Stimulated activated CD8-positive, alpha-beta memory T cell treated with anti-CD3 and anti-CD28 coated beads, Interleukin-4, amount 100 ng/mL, for 1 hour (primary cell): ENCODE results near the gene TSHZ2.
"Not testable (repeated sequence)": the region's sequence is repeated elsewhere in the genome, so short reads cannot be mapped to it uniquely, and the experiment has no call there.

Experiments
- DNase-seq, 2 donors: peaks; one replicate each; pipeline ENCODE4 v3.0.0-alpha.2; 2020; ENCODE audit warnings: low read depth in 2 of 2, low spot score in 1 of 2

Gene TSHZ2

GRCh38 chr20:52959125-52959524, 13.0 kb upstream of the TSHZ2 start:
- DNase-seq: no peak

GRCh38 chr20:52962183-52962582, 10.0 kb upstream of the TSHZ2 start:
- no peak for DNase-seq

DNA sequence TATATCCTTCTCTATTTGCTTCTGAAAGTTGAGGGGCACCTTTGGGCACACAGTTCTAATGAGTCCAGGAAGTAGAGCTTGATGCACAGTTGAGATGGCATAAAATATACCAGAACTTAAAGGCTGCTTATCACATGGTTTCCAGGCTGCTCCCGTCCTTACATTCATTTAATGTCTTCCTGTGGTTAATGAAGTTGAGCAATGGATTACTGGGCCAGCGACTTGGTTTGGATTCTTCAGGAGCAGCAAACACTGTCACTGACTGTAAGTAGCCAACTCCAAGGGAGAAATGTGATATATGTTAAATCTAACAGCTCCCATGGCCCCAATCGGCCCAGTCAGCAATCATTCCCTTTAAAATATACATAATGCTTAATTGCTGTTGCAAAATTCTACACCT, 9.0 kb upstream of the TSHZ2 start:
- DNase-seq: no peak

- no peak for DNase-seq
These were observed 8.0 kb upstream of the TSHZ2 start for GRCh38 chr20:52964131-52964530.

- no peak for DNase-seq
These were observed 6.8 kb upstream of the TSHZ2 start for GRCh38 chr20:52965380-52965779.

DNA sequence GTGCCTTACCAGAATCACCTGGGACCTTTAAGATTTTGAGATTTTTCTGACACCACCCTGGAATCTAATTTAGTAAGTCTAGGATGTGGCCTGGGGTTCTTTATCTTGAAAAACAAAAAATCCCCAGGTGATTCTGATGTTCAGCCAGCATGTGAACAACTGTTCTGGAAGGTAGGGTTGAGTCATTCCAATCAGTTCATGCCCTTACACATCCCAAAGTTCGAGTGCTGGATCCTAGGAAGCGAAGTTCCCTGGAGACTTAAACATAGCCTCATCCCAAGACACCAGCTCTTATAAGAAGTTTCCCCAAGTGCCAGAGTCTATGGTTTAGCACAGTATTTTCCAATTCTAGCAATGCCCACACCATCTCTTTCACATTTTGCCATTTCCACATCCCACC, 6.3 kb upstream of the TSHZ2 start:
- DNase-seq: no peak

DNA sequence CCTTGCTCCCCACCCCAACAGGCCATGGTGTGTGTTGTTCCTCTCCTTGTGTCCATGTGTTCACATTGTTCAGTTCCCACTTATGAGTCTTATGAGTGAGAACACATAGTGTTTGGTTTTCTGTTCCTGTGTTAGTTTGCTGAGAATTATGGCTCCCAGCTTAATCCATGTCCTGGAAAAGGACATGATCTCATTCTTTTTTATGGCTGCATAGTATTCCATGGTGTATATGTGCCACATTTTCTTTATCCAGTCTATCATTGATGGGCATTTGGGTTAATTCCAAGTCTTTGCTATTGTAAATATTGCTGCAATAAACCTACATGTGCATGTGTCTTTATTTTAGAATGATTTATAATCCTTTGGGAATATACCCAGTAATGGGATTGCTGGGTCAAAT, 5.6 kb upstream of the TSHZ2 start:
- DNase-seq: not testable (repeated sequence)

DNA sequence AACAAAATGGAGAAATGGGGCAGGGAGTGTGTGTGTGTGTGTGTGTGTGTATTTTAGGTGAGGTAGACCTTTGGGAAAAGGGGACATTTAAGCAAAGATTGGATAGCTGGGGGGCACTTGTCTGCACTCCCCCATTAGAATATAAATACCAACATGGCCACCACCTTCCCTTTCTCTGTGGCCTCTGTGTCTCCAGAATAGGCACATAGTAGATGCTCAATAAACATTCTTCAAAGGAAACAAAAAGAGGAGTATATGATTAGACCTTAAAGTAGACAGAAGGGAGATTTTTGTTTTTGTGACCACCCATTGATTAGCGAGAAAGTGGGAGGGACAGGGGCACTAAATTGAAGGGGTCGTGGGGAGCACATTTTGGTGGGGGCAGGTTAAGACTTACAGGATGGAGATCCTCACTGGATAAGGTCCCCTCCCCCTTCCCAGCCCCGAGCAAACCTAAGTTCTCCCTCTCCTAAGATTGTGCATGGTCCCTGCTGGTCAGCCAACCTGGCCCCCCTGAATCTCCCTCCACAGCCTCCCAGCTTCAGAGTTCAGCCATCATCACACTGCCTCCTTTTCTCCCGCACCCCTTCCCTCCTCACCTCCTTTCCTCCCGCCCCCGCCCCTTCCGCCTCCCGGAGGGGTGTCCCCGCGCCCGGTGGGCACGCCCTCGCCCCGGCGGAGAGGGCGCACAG, 514 bp upstream of the TSHZ2 start:
- no peak for DNase-seq

- DNase-seq: no peak
These were observed 1.0 kb downstream of the TSHZ2 start for GRCh38 chr20:52972965-52973819.

DNA sequence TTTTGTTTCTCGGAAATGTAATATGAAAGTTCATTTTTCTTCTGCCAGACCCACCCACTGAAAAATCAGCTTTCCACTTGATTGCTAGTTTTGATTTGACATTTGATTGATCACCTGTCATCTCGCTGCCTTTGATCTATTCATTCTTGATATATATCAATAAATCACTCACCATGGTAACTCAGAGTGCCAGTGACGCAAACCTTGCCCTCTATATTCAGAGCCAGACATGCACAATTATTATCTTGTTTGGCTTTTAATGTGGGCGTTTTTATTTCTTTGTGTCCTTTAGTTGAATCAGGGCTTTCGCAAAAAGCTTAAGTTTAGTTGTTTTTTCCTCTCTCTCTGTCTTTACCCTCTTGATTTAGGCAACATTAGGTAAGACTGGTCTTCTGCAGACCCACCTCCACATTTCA, 2.0 kb downstream of the TSHZ2 start:
- no peak for DNase-seq

DNA sequence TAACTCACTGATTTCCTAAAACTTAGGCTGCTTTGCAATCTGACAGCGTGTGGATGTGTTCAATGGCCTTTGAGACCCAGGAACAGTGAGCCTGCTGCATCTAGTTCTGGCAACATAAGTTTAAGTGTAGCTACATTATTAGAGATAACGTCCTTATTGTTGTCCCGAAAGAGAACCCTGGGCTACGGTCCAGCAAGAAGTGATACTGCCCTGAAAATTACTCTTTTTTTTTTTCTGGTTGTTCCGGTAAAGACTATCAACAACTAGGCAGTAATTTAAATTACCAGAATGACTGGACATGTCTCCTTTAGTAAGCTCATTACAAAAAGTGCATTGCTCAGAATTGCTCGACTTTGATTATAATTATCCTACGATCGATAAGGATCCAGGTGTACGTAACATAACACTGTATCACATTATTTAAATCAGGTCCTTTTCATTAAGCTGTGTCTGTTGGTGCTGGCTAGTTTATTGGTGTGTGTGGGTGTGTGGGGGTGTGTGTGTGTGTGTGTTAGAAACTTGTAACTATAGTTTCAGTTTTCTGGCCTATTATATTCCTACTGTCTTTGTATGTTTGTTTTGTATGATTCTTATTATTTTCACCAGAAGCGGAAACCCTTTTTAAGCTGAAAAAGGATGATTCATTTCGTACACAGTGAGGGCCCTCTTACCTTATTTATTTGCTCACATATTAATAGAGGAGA, 3.0 kb downstream of the TSHZ2 start:
- no peak for DNase-seq

DNA sequence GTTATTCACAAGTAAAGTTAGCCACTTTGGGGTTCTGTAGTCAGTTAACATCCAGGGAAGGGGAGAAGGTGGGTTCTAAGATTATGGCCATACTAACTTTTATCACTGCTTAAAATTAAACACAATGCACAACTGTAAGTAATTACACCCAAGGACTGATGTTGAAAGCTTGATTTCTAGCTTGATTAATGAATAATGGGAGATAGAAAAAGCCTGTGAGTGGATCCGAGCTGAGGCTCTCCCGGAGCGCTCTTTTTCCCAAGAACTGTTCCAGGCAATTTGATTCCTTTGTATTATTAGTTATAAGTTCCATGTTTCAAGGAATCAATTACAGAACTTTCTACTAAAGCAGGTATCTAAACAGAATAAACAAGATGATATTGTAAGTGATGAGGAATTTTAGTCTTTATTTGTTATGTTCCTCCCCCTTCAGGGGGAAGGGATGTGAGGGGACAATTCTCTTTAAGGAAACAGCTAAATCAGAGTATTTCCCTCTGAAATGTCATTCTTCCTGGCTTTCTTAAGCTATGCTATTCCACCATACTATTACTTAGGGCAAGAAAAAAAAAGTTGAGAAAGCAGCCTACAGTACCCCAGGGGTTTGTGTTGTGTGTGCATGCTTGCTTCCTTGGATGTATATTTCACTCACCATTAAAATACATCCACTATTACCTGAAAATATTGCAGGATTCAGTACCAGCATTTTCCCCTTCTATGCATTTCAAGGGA, 3.8 kb downstream of the TSHZ2 start:
- no peak for DNase-seq

DNA sequence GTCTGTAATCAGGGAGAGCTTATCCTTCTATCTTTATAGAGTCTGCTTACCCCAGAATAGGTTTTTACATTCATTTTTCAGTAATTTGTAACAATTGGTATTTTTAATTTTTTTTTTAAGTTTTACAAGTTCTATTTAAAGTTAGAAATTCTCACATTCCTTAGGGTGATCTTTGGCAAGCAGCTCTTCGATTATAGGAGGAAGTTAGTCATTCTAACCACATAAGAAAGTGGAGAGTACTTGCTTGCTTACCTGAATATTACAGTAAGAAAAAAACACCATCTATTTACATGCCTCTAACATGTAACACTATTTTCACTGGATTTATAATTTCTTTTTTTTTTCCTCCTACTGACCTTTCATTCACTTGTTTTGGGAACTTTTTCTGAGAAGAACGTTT, 6.7 kb downstream of the TSHZ2 start:
- no peak for DNase-seq

DNA sequence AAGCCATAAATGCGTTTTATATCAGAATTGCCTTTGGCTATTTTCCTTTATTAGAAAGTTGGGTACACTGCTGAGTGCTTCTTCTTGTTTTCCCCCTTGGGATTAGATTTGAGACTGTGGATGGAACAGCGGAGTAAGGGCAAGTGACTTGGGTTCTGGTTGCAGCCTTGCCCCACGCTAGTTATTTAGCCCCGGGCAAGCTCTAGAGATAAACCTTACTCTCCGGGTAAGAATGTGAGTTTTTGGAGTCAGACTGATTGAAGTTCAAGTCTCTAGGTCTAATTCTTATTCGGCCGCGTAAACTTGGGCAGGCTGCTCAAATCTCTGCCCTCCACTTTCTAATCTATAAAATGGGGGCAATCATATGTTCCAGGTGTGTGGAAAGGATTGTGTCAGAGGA, 8.9 kb downstream of the TSHZ2 start:
- DNase-seq: no peak

DNA sequence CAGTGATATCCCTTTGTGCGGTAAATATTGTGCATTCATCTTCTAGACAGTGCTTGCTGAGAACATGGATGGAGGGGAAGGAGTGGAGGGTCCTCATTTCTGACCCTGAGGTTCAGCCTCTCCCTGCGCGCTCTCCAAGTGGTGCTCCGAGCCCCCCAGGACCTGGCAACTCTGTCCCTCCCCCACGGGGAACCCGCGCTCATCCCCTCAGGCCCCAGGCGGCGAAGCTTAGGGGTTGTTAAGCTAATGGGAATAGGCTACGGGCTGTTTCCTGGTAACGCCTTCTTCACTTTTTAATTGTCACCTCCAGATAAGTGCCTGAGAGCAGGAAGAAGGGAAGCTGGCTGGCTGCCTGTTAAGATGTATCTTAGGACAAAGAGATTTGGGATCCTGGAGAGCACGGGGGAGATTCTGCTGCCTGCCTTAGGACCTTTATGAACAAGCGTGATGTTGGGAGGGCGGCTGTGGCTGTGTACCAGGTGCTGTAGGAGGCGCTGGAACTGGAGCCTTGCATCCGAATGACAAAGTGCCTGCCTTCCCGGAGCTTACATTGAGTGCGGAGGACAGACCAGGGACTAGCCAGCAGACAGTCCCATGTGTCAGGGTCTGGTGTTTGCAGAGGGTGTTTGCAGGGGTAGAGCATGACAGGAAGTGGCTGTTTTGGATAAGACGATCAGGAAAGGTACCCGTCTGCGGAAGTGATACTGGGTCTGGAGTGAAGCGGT, 11.7 kb downstream of the TSHZ2 start:
- DNase-seq: no peak

GRCh38 chr20:52984451-52984810, 12.3 kb downstream of the TSHZ2 start:
- DNase-seq: no peak

DNA sequence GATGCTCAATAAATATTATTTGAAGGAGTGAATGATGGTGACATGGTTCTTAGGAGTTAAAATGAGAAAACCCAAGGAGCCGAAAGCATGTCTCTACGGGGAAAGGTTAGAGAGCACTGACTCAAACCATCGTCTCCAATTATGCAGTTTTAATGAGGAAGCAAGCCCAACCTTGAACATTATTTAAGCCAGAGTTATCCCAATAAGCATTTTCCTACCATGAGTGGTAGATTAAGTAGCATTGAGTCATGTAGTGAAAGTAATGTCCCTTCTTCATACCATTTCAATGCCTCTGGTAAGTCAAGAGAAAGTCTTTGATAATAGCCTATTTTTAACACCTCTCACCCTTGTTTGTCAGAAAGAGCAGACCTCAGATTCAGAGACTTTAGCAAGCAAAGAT, 13.5 kb downstream of the TSHZ2 start:
- no peak for DNase-seq

- no peak for DNase-seq
These were observed 15.1 kb downstream of the TSHZ2 start for GRCh38 chr20:52987295-52987694.

- DNase-seq: no peak
These were observed 19.7 kb downstream of the TSHZ2 start for GRCh38 chr20:52991830-52992229.

- DNase-seq: no peak
These were observed 20.5 kb downstream of the TSHZ2 start for GRCh38 chr20:52992632-52993031.

DNA sequence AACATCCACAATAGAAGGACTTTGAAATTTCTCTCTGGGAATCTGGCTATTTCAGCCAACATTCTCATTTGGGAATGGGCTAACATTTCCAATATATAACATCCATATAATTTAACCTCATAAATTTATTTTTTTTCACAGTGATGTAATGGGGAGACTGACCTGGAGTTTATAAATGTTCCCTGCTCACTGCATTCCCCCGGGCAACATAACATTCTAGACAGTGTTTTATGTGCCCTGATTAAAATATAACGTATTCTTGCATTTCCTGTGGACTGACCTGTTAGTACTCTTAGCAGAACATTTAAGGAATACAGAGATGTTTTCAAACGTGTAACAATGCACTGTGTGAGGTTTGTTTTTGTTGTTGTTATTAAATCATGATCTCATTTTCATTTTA, 20.9 kb downstream of the TSHZ2 start:
- no peak for DNase-seq
